GM18499 (cell line): ENCODE results near the gene MAFB.

ENCODE experiments used
- ATAC-seq: cut with Tn5 transposase; IDR thresholded peaks from one replicate; pipeline ENCODE4 v1.9.1; 2021; ENCODE audit warnings: moderate number of reproducible peaks; ENCODE audit not compliant: insufficient read depth, unreplicated experiment

The MAFB gene

GRCh38 chr20:40704828-40705227 is 15.8 kb upstream of the MAFB start:
- no peak for ATAC-seq

- no peak for ATAC-seq
Observed at GRCh38 chr20:40703975-40704530, 15.0 kb upstream of the MAFB start.

GRCh38 chr20:40702504-40702903 is 13.5 kb upstream of the MAFB start:
- ATAC-seq, result no peak

- no peak for ATAC-seq
Observed at GRCh38 chr20:40698744-40699143, 9.7 kb upstream of the MAFB start.

DNA sequence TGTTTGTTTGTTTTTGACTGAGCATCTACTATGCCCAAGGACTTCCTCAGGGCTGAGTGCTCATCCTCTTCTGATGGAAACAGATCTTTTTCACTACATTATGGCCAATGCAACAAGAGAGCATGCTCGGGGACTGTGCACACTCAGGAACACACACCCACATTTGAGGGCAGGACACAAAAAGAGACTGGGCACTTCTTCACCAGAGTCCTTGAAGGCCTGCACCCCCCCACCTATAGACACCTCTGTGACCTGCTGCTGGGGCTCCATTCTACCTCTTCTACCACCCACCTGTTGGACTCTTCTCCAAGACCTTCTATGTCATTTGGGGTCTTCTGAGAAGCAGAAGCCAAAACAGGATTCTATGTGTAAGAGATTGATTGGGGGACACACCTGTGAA is 9.2 kb upstream of the MAFB start:
- ATAC-seq, result no peak

GRCh38 chr20:40697541-40697940 is 8.5 kb upstream of the MAFB start:
- no peak for ATAC-seq

DNA sequence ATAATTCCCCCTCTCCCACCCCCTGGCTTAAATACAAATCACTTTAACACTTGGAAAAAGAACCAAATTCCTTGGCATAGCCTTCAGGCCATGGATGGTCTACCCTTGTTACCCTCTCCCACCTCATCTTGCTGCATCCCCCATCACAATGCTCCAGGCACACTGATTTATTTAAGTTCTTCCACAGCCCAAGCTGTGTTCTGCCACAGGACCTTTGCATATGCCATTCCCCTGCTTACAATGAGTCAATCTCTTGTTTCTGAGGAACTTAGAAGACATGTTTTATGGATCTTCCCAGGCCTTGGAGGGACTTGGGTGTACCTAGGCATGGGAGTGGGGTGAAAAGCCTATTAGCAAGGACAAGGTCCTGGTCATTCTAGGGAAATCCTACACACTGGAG is 6.2 kb upstream of the MAFB start:
- no peak for ATAC-seq

DNA sequence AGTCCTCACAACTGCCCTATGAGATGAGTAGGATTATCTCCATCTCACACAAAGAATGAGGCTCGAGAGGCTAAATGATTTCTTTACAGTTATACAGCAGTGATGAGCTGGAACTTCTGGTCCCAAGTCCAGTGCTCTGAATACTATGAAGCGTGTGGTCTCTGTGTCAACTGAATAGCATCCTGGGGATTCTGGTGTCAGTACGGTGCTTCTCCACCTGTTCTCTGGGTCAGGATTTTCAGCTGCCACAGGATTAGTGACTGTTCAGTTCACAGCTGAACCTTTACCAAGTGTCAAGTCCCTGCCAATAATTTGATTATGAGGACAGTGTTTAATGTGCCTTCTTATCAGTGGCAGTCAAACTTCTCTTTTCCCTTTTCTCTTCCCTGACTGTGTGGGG is 5.2 kb upstream of the MAFB start:
- ATAC-seq, result no peak

GRCh38 chr20:40692240-40693011 is 3.4 kb upstream of the MAFB start:
- ATAC-seq, result no peak

GRCh38 chr20:40691566-40692239 is 2.7 kb upstream of the MAFB start:
- ATAC-seq, result no peak

- no peak for ATAC-seq
Observed at GRCh38 chr20:40690836-40691565, 2.0 kb upstream of the MAFB start.

- no peak for ATAC-seq
Observed at GRCh38 chr20:40689943-40690835, 1.2 kb upstream of the MAFB start.

- no peak for ATAC-seq
Observed at GRCh38 chr20:40688129-40689099, 622 bp downstream of the MAFB start.

DNA sequence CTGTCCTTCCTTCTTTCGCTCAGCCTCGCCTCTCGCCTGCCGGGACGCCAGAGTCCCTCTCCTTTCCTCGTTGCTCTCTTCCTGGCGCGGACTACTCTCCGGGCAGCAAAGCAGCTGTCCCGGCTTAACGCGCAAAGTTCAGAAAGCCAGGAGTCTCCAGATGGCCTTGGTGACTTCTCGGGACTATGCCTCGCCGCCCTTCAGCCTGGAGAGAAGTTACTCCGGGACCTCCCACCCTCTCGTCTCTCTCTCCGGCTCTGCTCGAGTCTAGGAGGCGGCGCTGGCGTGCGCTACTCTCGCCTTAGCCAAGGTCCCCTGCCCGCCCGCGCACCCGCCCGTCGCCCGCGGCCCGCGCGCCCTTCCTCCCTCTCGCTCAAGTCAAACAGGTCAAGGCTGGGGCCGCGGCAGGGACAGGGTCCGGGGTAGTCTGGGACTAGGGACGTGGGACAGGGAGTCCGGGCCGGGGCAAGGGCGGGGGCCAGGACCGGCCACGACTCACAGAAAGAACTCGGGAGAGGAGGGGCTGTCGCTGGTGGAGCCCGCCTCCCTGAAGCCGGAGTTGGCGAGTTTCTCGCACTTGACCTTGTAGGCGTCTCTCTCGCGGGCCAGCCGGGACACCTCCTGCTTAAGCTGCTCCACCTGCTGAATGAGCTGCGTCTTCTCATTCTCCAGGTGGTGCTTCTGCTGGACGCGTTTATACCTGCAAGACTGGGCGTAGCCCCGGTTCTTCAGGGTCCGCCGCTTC is 1.5 kb downstream of the MAFB start:
- ATAC-seq, result no peak

DNA sequence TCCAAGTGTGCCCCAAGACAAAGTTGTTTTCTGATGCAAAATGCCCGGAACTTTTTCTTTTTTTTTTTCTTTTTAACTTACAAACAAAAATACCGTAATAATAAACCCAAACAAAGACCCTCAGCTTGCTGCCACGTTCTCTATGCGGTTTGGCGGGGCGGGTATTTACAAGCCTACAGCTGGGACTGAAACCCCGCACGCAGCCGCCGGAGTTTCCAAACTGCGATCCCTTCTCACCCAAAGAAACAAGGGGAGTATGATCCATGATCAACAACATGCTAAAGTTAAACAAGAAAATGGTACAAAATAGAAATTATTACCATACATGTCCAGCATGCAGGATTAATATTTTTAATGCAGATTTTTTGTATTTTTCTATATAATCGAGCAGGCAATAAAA is 2.1 kb downstream of the MAFB start:
- ATAC-seq, result no peak

GRCh38 chr20:40686434-40686882 is 2.6 kb downstream of the MAFB start:
- ATAC-seq, result no peak

DNA sequence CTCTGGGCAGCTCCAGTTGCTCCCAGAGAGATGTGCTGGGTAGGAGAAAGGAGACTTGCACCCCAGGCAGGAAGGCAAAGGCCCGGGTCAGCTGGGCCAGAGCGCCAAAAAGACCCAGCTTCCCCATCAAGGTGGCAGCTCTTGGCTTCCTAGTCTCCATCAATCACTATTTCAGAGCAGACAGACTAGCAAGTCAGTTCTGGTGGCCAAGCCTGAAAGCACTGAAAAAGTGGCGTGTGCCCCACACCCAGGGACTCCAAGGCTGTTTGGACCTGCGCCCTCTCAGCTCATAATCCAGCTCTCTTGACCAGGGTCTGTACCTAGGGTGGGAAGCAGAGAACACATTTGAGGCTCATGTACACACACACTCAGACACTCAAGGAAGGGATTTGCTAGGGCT is 3.7 kb downstream of the MAFB start:
- no peak for ATAC-seq

DNA sequence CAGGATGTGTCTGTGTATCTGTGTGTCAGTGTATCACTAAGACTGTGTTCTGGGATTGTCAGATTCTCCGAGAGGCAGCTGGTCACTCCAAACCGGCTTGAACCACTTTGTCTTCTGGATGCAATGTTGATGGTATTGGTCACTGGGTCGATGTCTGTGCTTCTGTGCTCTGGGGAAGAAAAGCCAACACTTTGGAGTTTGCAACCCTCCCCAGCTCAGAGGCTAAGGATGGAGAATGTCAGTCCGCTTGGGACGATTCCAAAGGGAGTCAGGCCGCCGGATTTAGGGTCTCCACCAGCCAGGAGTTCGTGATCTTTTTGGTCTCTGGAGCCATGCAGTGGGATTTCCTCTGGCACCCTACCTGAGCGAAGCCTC is 5.2 kb downstream of the MAFB start:
- no peak for ATAC-seq
